HG03196 (cell line): ENCODE data around the gene TSACC.

Source experiments
- ATAC-seq: cut with Tn5 transposase; IDR thresholded peaks from one replicate; pipeline ENCODE4 v1.9.1; 2021; ENCODE audit not compliant: unreplicated experiment

Gene TSACC

DNA sequence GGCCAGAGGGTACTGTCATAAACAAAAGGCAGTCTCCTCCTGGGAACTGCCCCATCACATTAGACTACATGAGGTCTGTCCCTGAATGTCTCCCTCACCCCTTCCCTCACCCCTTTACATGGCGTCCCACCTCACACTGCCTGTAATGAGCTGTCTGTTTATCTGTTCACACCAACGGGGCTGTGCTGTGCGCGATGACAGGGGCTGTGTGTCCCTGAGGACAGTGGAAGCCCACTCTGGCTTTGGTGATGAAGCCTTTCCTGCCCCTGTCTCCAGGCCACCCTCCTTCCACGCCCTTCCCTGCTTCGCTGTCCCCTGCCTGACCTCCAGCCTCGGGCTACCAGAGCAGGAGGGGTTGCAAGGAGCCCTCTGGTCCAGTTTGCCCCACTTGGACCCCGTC lies 53.4 kb downstream of the TSACC start:
- ATAC-seq: no peak

DNA sequence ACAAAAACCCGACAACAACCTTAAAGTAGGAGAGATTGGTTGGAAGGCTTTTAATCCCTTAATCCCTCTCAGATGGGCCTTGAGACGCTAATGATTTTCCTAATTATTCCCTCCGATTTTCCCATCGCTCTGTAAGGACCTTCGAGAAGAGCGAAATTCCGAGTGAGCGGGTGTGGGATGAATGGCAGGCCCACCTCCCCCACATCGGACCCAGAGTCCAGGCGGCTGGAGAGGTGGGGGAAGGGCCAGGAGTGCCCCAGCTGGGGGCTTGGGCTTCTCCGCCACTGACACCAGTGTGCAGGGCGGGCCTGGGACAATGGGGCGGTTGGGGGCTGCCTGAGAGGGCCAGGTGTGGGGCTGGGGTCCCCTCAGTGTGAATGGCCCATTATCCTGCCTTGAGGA lies 54.1 kb downstream of the TSACC start:
- ATAC-seq: no peak

DNA sequence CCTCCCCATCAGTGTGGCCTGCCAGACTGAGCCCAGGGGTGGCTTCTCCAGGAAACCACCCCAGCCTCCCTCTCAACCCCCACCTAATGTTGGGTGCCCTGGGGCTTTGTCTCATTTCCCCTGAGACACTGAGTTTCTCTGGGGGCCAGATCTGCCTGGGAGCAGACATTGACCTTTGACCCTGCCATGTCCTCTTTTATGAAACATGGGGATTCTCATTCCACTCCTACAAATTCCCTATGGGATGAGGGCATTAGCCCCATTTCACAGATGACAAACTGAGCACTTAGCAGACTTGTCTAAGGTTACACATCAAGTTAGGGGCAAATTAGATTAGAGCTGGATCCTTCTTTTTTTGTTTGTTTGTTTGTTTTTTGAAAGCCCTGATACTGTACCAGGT lies 54.8 kb downstream of the TSACC start:
- no peak for ATAC-seq

DNA sequence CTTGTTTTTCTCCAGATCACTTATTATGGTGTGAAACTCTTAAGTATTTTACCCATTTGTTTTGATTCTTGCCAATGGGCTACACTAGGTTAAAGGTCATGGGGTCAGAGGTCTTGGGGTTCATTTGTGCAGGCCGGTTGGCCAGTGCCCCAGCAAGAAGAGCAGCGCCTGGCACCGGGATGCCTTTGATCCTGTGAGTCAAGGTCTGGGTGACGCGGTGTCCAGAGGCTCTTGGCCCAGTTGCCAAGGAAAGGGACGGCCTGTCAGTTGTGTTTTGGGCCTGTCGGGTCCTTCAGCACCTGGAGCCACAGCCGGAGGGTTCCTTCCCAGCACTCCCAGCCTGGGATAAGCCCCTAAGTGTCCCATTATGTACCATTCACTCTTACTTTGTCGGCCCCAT lies 55.8 kb downstream of the TSACC start:
- ATAC-seq: no peak

DNA sequence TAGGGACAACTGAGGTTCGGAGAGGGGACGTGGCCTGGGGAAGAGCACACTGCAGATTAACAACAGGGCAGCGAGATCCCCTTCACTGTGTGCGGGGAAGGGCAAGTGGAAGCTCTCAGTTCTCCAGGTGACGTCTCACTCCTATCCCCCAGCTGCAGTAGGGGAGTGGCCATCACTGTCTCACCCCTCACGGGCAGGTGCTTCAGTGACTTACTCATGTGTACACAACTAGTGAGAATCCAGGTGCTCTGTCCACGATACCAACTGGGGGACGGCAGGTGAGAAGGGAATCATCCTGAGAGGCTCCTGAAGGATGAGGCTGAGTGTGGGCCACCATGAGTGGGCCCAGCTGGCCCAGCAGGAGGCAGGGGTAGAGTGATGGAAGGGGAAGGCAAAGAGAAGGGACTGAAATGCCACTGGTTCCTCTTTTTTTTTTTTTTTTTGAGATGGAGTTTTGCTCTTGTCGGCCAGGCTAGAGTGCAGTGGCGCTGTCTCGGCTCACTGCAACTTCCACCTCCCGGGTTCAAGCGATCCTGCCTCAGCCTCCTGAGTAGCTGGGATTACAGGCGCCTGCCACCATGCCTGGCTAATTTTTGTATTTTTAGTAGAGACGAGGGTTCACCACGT lies 56.6 kb downstream of the TSACC start:
- no peak for ATAC-seq
